CD4-positive, alpha-beta T cell treated with Interferon gamma for 1 hour (primary cell): ENCODE measurements around the gene TSPEAR.

ENCODE experiments used
- DNase-seq: peaks from one replicate; pipeline ENCODE4 v3.0.0-alpha.2; 2020

The TSPEAR gene

DNA sequence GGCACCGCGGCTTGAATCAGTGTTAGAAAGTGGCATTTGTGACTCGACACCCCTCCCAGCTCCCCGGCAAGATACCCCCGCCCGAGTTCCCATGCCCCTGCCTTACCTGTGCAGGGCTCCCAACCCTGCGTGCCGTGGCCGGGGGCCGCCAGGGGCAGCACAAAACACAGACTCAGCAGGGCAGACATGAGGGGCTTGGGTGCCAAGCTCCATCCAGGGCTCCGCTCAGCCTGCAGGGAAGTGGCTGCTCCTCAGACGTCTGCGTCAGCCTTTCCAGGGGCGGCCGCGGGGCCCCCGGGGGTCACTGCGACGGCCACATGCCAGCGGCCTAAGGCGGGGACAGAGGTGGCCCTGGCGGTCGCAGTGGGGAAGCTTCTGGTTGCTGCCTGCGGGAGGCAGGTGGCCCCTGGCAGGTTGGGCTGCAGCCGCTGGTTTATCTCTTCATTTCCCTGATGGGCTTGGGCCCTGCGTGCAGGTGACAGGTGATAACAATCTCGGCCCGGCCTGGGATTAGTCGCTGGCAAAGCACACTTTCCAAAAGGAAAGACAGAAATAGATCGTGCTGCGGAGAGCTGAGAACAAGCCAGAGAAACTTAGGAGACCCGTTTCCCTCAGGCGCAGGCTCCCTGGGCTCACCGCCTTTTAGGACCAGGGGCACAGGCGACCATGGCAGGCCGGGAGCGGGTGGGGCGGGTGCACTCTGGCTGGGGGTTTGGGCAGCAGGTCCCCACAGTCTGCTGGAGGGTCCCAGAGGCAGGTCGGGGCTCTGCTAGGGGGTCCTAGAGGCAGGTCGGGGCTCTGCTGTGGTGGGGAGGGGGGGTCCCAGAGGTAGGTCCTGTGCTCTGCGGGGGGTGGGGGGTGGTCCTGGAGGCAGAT lies at the start of gene TSPEAR:
TSS of gene TSPEAR (minus strand) at position 246 of the 876 bp plus-strand sequence. CDS start at position 188, 58 bp downstream.
- DNase-seq, result no peak

DNA sequence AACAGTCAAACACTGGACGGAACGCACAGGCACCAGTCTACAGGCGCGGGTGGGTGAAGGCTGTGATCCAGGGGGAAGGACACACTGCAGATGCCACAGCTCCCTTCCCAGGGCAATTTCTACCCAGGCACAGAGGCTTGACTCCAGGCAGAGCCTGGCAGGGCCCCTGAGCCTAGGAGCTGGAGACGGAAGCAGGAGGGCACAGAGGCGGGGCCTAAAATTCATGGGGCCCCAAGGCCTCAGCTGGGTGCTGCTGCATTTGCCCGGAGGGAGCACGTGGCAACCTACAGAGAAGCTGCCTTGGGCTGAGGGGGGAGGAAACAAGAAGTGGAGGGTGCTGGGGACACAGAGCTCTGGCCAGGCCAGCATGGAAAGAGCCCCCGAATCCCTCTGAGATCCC lies 49.0 kb upstream of the TSPEAR start:
- DNase-seq, result no peak

DNA sequence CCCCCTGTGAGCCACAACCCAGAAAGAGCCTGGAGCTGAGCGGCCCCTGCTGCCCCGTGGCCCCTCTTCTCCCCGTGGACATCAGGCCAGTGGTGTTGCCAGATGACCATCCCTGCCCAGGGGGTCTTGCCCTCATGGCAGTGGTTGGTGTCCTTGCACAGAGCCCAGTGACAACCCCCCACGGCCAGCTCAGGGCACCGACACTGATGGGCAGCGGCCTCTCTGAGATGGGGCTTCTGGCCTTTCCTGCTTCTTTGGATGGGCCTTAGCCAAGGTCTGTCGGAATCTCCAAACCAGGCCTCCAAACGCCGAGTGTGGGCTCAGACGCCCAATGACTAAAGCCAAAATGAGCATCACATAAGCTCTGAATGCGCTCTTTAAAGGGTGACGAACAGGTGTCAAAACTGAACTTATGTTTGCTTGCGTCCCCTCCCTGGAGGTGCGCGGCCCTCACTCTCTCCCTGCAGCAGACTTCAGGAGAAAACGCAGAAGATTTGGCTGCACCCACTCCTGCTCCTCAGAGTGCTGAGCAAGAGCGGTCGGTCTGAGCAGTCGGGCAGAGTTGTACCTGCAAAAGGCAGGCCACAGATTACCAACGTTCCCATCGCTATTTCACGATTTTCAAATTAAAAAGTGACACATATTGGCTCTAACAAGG lies 48.4 kb upstream of the TSPEAR start:
- DNase-seq, result no peak

DNA sequence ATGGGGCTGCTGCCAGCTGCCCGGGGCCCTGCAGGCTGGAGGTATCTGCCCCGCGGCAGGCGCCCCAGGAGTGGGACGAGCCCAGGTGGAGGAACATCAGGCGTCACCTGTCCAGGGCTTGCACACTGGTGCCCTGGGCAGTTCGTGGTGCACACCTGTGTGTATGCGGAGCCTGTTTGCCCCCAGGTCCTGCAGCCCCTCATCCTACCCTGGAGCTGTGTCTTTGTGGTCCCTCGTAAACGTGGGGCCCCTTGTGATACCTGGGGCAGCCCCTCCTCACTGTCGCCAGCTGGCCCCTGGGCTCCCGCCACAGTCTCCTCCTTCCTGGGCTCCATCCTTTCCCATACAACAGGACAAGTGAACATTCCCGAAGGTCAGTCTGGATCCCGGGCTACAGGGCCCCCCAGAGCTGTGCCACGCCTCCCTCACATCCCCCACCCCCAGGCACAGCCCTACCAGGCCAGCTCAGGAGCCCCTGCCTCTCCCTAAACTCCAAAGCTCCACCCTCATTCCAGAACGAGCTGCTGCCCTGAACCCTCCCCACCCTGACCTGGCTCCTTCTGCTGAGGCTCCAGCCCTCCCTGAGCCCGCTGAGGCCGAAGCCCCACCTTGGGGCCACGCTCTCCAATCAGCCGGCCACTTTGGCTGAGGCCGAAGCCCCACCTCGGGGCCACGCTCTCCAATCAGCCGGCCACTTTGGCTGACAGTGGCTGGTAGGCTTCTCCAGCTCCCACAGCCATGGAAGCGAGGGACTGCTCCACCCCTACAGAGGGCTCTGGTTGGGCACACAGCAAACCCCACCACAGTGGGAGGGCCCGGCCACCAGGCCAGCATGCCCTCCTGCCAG lies 47.6 kb upstream of the TSPEAR start:
- no peak for DNase-seq

DNA sequence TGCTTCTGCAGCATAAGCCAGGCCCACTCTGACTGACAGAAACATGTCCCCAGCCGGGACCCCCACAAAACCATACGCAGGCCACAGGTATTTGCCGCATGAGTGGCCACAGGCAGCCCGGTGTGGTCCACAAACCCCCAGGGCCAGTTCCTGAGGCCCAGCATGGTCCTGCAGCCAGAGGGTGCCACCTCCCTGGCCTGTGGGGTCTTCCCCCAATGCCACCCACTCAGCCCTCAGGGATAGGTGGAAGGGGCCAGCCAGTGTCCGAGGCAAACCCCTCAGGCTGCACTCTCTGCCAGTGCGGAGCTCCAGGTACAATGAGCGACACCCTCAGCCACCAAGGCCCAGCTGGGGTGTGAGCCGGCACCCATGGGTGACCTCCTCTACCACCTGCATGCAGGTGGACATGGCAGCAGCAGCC lies 46.8 kb upstream of the TSPEAR start:
- no peak for DNase-seq

DNA sequence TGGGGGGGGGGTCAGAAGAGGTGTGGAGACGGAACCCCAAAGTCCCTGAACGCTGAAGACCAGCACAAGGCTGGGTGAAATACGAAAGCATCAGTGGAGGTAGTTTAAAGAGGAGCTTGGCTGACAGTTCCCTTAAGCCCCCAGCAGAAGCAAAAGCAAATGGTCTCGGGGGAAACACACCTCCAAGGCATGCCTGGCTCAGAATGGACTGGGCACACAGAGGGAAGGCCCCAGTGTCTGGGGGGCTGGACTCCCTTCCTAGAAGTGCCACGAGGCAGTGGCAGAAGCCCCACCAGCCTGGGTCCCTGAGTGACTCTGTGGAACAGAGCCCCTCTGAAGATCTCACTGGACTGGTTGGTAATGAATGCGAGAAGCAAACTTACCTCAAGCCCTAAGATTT lies 46.4 kb upstream of the TSPEAR start:
- DNase-seq, result no peak

DNA sequence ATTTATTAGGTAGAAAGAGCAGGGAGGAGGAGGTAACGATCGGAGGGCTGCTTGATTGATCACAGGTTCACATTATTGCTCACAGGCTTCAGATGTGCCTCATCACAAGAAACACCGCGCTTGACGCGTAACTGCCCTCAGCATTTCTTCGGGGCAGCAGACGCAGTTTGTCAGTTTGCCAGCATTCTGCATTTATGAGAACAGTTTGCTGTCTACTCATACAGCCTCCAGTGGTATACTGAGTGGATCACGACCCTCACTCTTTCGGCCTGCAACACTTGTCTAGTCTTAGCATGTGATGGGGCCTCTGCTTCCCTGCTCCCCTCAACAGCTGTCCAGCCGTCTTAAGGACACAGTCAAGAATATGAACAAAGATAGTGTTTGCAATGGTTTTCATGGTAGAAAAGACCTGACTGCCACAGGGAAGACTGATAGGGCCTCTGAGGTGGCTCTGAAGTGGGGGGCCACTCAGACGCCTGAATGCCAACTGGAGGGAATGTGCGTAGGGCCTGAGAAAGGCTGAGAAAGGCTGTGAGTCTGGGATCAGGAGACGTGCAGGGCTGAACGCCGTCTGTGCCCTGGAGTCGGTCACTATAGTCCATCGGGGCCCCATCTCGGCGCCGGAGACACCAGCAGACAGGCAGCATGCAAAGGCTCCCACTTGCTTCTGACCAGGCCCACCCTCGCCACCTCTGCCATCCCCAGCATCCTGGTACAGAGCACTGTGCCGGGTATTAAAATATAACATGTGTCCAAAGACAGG lies 45.2 kb upstream of the TSPEAR start:
- DNase-seq, result no peak

DNA sequence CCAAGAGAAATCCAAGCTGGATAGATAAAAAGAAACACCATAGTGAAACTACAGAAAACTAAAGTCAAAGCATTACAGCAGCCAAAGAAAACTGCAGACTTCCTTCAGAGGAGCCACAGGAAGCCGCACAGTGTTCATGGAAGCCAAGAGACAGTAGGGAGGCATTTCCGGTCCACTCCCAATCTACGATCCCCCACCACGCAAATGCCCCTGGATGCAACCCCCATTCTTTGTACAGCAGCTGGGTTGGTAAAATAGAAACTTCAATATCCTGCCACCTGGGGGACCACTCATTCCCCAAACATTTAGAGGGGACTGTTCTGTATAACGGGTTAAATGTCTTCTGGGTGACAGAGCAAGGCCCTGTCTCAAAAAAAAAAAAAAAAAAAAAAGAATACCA lies 43.9 kb upstream of the TSPEAR start:
- DNase-seq, result no peak

DNA sequence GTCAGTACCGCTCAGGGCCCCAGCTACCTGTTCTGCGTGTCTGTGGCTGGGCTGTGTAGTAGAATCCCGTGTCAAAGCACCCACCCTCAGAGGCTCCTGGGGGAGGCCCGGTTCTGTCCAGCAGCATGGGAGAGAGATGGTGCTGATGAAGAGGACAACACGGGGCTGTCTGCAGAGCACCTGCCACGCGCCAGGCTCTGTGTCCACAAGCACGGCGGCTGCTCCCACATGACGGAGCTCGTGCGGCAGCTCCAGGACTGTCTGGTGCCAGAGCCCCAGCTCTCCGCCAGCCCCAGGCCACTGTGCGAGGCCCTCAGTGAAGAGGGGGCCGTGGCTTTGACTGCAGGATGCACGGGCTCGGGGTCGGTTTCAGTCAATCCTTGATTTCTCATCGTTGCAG lies 42.0 kb upstream of the TSPEAR start:
- DNase-seq, result no peak

DNA sequence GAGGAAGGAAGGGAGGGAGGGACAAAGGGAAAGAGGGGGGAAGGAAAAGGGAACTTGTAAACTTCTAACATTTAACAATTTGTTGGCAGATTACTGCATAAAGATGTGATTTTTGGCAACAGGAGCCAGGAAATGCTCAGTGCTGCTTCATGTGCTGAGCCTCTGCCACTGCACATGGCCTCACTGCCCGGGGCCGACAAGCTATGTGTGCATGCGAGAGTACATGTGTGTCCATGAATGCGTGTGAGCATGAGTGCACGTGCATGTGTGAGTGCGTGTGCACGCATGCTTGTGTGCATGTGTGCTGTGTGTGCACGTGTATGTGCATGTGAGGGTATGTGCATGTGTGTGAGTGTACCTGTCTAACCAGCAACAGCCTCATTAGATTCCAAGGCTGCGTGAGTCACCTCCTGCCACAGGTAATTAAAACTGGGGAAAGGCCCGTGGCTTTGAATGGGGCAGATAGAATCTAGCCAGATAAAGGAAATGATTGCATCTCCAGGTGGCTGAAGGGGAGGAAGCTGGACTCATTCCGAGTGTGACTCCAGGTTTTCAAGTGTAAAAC lies 41.4 kb upstream of the TSPEAR start:
- DNase-seq, result no peak

DNA sequence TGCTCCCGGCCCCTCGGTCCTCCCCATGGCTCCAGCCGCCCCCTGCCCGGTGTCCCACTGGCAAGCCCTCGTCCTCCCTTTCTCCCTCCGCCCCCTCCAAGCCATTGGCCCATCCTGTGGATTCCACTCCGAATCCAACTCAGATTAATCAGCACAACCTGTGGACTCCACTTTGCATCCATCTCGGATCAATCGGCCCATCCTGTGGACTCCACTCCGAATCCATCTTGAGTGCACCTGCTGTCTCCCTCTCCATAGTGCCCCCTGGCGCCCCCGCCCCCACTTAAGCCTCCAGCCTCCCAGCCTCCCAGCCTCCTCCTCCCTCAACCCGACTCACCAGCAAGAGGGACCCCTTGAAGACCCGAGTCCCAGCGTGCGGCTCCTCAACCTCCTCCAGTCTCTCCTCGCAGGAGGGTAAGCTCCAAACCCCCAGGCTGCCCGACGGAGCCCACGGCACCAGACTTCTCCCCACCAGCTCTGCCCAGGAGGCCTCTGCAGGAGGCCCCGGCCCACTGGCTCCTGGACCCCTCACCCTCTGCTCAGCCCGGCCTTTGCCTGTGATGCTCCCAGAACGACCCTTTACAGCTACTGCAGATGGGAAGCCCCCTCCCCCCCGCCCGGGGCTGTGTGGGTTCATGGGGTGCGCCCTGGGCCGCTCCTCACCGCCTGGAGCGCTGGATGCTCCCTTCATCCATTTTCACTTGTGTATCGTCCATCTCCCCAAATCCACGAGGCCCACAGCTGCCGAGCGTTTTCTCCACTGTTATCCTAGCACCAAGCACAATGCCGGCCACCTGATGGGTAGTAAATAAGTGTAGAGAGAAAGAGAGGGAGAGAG lies 40.6 kb upstream of the TSPEAR start:
- DNase-seq, result no peak

DNA sequence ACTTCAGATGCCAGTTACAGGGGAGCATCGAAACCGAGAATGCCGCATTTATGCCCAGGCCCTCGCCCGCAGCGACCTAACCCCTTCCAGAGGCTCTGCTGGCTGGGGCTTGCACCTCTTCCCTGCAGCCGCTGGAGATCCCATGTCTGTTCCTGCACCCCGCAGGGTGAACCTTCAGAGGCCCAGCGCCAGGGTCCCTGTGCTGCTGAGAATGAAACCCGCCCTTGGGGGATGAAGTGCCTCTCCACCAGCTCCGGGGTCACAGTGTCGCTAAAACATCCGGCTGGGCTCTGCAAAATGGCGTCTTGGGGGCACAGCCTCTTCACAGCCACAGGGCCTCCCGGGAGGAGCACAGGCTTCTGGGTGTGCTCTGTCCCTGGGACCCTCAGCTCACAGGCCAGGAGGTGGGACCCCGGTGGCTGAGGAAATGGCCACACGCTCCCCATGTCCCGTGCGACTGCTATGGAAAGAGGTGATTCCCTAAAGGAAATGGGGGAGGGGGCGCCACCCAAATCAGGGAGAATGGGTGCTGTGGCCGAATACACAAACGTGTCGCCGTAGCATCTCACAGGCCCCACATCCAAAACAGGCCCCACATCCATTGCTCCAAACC lies 39.9 kb upstream of the TSPEAR start:
- no peak for DNase-seq

DNA sequence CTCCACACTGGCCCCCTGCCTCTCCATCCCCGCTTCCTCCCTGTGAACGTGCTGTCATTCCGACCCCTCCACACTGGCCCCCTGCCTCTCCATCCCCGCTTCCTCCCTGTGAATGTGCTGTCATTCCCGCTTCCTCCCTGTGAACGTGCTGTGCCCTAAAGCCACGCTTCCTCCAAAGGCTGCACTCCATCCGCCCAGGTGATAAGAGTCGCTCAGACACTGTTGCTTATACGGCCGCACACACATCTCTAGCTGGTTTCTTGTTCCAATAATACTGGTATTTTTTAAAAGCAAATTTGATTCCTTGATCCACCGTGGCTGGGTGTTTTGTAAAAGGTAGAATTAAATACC lies 39.3 kb upstream of the TSPEAR start:
- no peak for DNase-seq

DNA sequence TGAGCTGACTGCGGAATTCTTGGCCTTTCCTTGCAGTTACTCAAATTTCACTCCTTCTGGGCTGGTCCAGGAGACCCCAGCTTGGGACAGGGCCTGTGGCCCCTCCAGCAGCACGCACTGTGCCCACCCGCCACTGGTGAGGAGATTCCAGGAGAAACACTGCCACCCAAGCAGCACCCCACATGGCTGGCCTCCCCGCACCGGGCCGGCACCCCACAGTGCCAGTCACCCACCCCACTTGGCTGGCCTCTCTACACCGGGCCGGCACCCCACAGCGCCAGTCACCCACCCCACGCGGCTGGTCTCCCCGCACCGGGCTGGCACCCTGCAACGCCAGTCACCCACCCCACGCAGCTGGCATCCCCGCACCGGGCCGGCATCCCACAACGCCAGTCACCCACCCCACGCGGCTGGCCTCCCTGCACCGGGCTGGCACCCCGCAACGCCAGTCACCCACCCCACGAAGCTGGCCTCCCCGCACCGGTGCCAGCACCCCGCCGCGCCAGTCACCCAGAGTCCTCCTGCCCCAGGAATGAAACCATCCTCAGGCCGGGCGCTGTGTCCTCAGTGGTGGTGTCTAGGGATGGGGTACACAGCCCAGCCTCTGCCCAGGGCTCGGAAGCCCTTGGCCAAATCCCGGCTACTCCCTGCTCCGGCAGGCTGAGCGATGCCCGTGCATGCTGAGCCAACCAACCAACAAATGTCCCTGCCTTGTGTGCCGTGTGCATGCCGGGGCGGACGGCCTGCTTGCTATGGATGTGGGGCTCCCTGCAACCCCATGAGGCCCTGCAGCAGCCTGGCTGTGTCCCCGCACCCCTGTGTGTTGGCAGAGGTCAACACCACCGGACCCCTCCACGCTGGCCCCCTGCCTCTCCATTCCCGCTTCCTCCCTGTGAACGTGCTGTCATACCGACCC lies 38.6 kb upstream of the TSPEAR start:
- DNase-seq, result no peak

DNA sequence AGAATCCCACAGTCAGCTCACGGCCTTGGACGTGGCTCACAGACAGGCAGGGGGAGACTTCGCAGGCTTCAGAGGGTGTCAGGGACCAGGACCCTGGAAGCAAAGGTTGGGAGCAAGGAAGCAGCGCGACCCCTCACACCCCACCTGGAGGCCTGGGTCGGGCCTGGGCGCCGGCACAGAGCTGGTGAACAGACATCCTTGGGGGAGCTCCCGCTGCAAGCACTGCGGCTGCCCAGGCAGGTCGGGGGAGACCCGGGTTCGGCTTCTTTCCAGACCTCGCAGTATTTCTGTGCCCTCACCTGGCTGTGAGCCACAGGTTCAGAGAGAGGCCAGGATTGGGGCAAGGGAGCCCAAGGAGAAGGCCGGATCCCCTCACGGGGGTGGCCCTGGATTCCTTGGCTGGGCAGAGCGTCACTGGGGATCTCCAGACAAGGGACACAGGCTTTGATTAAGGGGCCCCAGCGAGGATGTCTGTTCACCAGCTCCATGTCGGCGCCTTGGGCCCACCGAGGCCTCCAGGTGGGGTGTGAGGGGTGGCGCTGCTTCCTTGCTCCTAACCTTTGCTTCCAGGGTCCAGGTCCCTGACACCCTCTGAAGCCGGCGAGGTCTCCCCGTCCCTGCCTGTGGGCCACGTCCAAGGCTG lies 37.9 kb upstream of the TSPEAR start:
- DNase-seq, result no peak

DNA sequence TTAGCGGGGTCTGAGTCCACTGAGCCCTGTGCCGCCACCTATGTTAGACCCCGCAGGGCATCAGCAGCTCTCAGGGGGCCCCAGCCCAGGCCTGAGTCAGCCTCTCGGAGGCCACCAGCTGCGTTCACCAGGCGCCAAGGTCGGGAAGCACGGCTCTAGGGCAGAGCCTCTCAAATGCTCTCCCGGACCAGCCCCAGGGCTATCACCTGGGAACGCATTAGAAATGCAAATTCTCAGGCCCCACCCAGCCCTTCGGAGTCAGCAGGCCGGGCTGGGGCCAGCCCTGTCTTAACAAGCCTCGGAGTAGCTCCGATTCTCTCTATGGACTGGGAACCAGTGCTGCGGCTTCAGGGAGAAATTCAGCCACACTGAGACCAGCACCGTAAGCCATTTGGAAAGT lies 37.2 kb upstream of the TSPEAR start:
- DNase-seq, result no peak

DNA sequence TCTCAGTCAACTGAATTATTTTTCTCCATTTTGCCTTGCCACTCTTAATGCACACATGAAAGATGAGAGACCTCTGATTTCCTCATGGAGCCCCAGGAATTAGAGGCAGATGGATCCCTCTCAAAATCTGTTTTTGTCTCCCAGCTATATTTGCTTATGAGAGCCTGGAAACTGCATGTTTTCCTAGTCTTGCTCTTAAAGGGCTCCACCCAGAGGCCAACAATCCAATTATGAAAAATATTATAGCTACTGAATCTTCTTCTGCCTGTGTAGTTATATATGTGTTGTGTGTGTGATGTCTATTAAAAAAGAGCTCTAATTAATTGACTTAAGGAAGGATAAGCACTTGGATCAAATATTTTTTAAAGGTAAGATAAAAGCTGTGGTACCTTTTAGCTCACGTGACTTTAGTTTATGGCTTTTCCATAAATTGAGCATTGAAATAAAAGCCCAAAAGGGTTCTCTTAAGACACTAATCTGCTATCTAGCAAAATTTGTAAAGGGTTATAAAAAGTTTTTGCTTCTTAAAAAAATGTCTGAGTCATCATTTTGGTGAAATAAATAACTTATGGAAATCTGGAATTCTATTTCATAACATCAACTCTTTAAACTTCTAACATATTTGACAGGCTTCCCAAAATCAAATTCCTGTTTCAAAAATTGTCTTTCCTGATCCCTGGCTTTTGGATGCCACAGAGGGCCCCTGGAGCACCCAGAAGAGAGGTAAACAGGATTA lies 31.2 kb upstream of the TSPEAR start:
- no peak for DNase-seq

DNA sequence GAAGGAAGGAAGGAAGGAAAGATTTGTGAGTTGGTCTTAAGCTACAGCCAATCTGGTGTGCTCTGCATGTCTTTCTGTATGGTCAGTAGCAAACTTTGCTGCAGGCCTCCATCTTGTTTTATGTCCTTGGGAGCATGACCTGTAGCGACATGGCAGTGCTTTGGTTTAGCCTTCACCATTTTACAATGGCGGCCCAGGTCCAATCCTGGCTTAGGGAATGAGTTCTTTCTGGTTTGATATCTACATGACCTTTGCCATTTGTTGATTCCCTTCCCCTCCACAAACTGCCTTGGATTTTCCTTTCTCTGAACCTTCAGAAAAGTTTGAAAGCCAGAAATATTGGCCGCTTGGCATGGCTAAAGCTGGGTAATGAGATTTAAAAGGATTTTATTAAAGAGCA lies 30.5 kb upstream of the TSPEAR start:
- DNase-seq, result no peak

DNA sequence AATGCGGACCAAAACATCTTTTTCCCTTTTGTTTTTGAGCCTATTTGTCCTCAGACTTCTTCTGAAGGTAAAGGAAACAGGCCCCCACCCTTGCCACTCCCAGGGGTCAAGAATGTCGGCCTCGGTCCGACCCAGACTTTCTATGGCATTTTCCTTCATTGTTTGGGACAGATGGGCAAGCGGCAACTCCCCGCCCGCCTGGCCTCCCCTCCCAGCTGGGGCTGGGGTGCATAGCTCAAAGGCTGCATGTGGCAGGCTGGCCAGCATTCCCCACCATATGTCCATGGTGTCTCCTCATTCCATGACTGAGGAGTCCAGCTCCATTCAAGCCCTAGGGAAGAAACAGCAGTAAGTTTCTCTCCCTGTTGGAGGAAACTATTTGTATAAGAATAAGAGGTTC lies 29.4 kb upstream of the TSPEAR start:
- DNase-seq, result no peak
